Esophagus squamous epithelium (tissue), 5 donors: ENCODE data around the gene NECAB2. TPM values are rescaled to one million over a fixed set of nuclear protein-coding genes. Genes with fewer than 3 reads are reported as not detected.

Experiments used
- DNase-seq: peaks from one replicate; lab custom pipeline; 2025; lab: John Stamatoyannopoulos, UW
- H3K27ac ChIP-seq, 4 donors: fragments of 200-600 bp; sonication (generic); one replicate each; pipeline ENCODE4 v1.5.1; 2016 to 2019; ENCODE audit warnings: mild to moderate bottlenecking in 1 of 4
- H3K27me3 ChIP-seq, 4 donors: fragments of 200-600 bp; sonication (generic); 1 replicate in 3 of 4; 2 replicates in 1 of 4; pipeline versions ENCODE4 v1.5.1 to v1.6.0; 2017 to 2021; ENCODE audit warnings: antibody characterized with exemption in 1 of 4
- H3K36me3 ChIP-seq, 3 donors: fragments of 200-600 bp; sonication (generic); one replicate each; pipeline ENCODE4 v1.5.1; 2016 to 2019
- H3K4me1 ChIP-seq, 3 donors: fragments of 200-600 bp; sonication (generic); one replicate each; pipeline ENCODE4 v1.5.1; 2017 to 2019
- H3K4me3 ChIP-seq, 4 donors: fragments of 200-600 bp; sonication (generic); 1 replicate in 3 of 4; 2 replicates in 1 of 4; pipeline ENCODE4 v1.5.1; 2016 to 2019; ENCODE audit warnings: mild to moderate bottlenecking in 2 of 4, moderate library complexity in 1 of 4
- H3K9me3 ChIP-seq, 3 donors: fragments of 200-600 bp; sonication (generic); one replicate each; pipeline ENCODE4 v1.5.1; 2016 to 2019
- CTCF ChIP-seq, 6 experiments: fragments of 450-650 bp in 4 of 6; fragments of 200-600 bp in 2 of 6; sonication (generic) in 2 of 6; IDR thresholded peaks; one replicate each; pipeline ENCODE4 v1.5.1; 2016 to 2019; ENCODE audit warnings: antibody characterized with exemption in 6 of 6, mild to moderate bottlenecking in 4 of 6, moderate library complexity in 4 of 6
- POLR2A ChIP-seq, 4 donors: fragments of 450-650 bp; IDR thresholded peaks; one replicate each; pipeline ENCODE4 v1.6.1; 2017; ENCODE audit warnings: antibody characterized with exemption in 4 of 4, mild to moderate bottlenecking in 4 of 4, moderate library complexity in 3 of 4
- WGBS, 2 donors: methylation state at CpG; one replicate each; pipeline ENCODE4 v1.1.5; 2018; 5-methylcytosine and 5-hydroxymethylcytosine counted together
- intact Hi-C: fragments of 100-400 bp; cut with DNase I; formaldehyde crosslinking; loops from one replicate; pipeline ENCODE4 v1.15.0; 2022
- total RNA-seq, 4 donors: library from RNA; depleted of rRNA; stranded (reverse); fragments of >200 nt; gene quantifications; one replicate each; pipeline ENCODE4 v1.1.0, GENCODE V29; 2016
- donor health status: DM: yes; HTN: yes; CAD: no.

NECAB2 gene
- total RNA-seq, 4 donors from 2014 or later = not detected

DNA sequence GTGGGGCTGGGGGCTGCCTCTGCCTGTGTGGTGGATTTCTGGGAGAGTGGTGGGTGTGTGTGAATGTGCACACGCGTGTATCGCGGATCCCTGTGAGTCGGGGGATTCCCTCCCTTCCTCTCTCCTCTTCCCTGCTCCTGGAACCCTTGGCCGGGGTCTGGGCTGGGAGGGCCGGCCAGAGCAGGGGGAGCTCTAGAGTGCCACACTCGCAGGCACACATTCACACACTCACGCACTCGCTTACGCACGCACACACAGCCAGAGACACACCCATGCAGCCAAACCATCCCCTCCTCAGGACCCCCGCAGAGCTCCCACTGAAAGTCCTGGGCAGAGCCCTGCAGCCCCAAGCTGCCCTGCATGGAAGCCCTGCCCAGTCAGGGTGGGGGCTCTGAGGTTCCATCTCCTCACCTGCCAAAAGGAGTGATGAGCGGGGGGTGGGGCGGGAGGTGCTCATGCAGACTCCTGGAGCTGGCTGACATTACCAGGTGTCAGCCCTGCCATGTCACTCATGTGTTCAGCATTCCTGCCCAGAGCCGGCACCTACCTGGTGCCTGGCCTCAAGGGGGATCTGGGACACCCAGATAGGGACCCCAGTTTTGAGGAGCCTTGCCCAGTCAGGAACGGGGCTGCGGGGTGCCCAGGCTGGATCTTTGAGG, 1.9 kb downstream of the NECAB2 start:
- H3K36me3 ChIP-seq = peaks cover 0 to 17% (median 10%) of the 10 kb centered on the region in 3 donors
- intact Hi-C loops = loop anchor here (5.0 kb wide), 1 partner anchor 87 kb away; no protein-coding TSS in a partner anchor
- H3K27ac ChIP-seq = no peak overlapping the region
- H3K4me1 ChIP-seq = peaks cover 0 to 13% (median 0%) of the 10 kb centered on the region in 3 donors
- no peak overlapping the region for H3K4me3 ChIP-seq
- TF ChIP-seq POLR2A (IDR thresholded peaks at IDR 0.05) (no peak), CTCF (IDR thresholded peaks at IDR 0.05) (no peak)
- peaks cover 0 to 31% (median 4%) of the 10 kb centered on the region in 4 donors for H3K27me3 ChIP-seq
- WGBS, 2 donors = 42 to 64% methylated on average over 5 of the region's 18 CpGs
- no peak for DNase-seq
- no peaks in the 10 kb centered on the region for H3K9me3 ChIP-seq

- 68% methylated on average over 3 of the region's 6 CpGs; no CpG with 5 or more reads in 1 of the 2 donors for WGBS, 2 donors
- Histone ChIP-seq H3K4me3 (no peak overlapping the region), H3K36me3 (peaks cover 0 to 12% (median 5%) of the 10 kb centered on the region in 3 donors), H3K9me3 (no peaks in the 10 kb centered on the region), H3K27ac (no peak overlapping the region), H3K27me3 (peaks cover 0 to 31% (median 4%) of the 10 kb centered on the region in 4 donors), H3K4me1 (peaks cover 0 to 13% (median 0%) of the 10 kb centered on the region in 3 donors)
- no peak for DNase-seq
- TF ChIP-seq CTCF (IDR thresholded peaks at IDR 0.05) = no peak
- no peak for TF ChIP-seq POLR2A (IDR thresholded peaks at IDR 0.05)
- intact Hi-C loops = no loop called here
Measured at GRCh38 chr16:83970430-83970815, 2.4 kb downstream of the NECAB2 start.

GRCh38 chr16:83971165-83972130, 3.4 kb downstream of the NECAB2 start:
- whole genome bisulfite sequencing, 2 donors = 56 to 68% methylated on average over 14 to 18 of the region's 27 CpGs
- intact Hi-C loops = no loop called here
- Histone ChIP-seq H3K4me1 (peaks cover 0 to 13% (median 0%) of the 10 kb centered on the region in 3 donors), H3K4me3 (no peak overlapping the region), H3K36me3 (peaks cover 0 to 1% (median 0%) of the 10 kb centered on the region in 3 donors), H3K27ac (no peak overlapping the region), H3K27me3 (peaks cover 0 to 35% (median 4%) of the 10 kb centered on the region in 4 donors), H3K9me3 (no peaks in the 10 kb centered on the region)
- DNase-seq = no peak
- TF ChIP-seq CTCF (IDR thresholded peaks at IDR 0.05) (no peak), POLR2A (IDR thresholded peaks at IDR 0.05) (no peak)

- no peak overlapping the region for H3K27ac ChIP-seq
- intact Hi-C loops = no loop called here
- no peaks in the 10 kb centered on the region for H3K9me3 ChIP-seq
- H3K36me3 ChIP-seq = no peaks in the 10 kb centered on the region
- H3K27me3 ChIP-seq = peaks cover 0 to 35% (median 4%) of the 10 kb centered on the region in 4 donors
- no peak for TF ChIP-seq CTCF (IDR thresholded peaks at IDR 0.05)
- TF ChIP-seq POLR2A (IDR thresholded peaks at IDR 0.05) = no peak
- DNase-seq = no peak
- 70 to 81% methylated on average over 6 to 16 of the region's 19 CpGs for WGBS, 2 donors
- H3K4me1 ChIP-seq = peaks cover 0 to 13% (median 0%) of the 10 kb centered on the region in 3 donors
- no peak overlapping the region for H3K4me3 ChIP-seq
Measured at GRCh38 chr16:83972256-83973008, 4.4 kb downstream of the NECAB2 start.
